Astrocyte (in vitro differentiated cells and primary cell): ENCODE results near the gene CSPG4. TPM values are rescaled to one million over a fixed set of nuclear protein-coding genes. Genes with fewer than 3 reads are reported as not detected.

Source experiments
- DNase-seq: peaks from one replicate; pipeline ENCODE4 v3.0.0-alpha.2; 2010; ENCODE audit warnings: low read depth
- FAIRE-seq: peaks from 2 replicates; lab custom pipeline; 2011; peaks lifted over from hg19 to GRCh38; lab: Jason Lieb, UNC
- H2AFZ ChIP-seq: 2 replicates; pipeline ENCODE4 v1.6.0; 2012; ENCODE audit warnings: low read depth, low read length, inconsistent platforms
- H3K27ac ChIP-seq: 2 replicates; pipeline ENCODE4 v1.5.1; 2011; ENCODE audit warnings: low read depth, low read length, inconsistent platforms
- H3K27me3 ChIP-seq: 2 replicates; pipeline ENCODE4 v1.6.0; 2011; ENCODE audit warnings: low read length, inconsistent platforms; ENCODE audit not compliant: insufficient read depth
- H3K36me3 ChIP-seq: 2 replicates; pipeline ENCODE4 v1.5.1; 2011; ENCODE audit warnings: low read length, inconsistent platforms; ENCODE audit not compliant: insufficient read depth
- H3K4me1 ChIP-seq: 2 replicates; pipeline ENCODE4 v1.5.1; 2011; ENCODE audit warnings: low read length, inconsistent platforms; ENCODE audit not compliant: insufficient read depth
- H3K4me2 ChIP-seq: 2 replicates; pipeline ENCODE4 v1.6.0; 2012; ENCODE audit warnings: low read length, inconsistent platforms
- H3K4me3 ChIP-seq: 2 replicates; pipeline ENCODE4 v1.5.1; 2011; ENCODE audit warnings: low read depth, mild to moderate bottlenecking, low read length, inconsistent platforms; ENCODE audit not compliant: insufficient read depth
- H3K79me2 ChIP-seq: 2 replicates; pipeline ENCODE4 v1.6.0; 2012; ENCODE audit warnings: mild to moderate bottlenecking, low read length, inconsistent platforms; ENCODE audit not compliant: insufficient read depth
- H3K9ac ChIP-seq: 2 replicates; pipeline ENCODE4 v1.6.0; 2012; ENCODE audit warnings: mild to moderate bottlenecking, low read length, inconsistent platforms
- H3K9me3 ChIP-seq: 2 replicates; pipeline ENCODE4 v1.5.1; 2012; ENCODE audit warnings: low read depth, mild to moderate bottlenecking, low read length, inconsistent platforms; ENCODE audit not compliant: insufficient read depth
- H4K20me1 ChIP-seq: 2 replicates; pipeline ENCODE4 v1.6.0; 2012; ENCODE audit warnings: low read length, inconsistent platforms; ENCODE audit not compliant: insufficient read depth
- H3K27ac Mint-ChIP-seq: one replicate; pipeline ENCODE4 v1.8.0; 2021; ENCODE audit warnings: mild to moderate bottlenecking, mixed read lengths; ENCODE audit not compliant: unreplicated experiment
- H3K27me3 Mint-ChIP-seq: one replicate; pipeline ENCODE4 v1.8.0; 2021; ENCODE audit warnings: low read depth, mixed read lengths; ENCODE audit not compliant: unreplicated experiment
- H3K36me3 Mint-ChIP-seq: one replicate; pipeline ENCODE4 v1.8.0; 2021; ENCODE audit warnings: low read depth, mixed read lengths; ENCODE audit not compliant: unreplicated experiment
- H3K4me1 Mint-ChIP-seq: one replicate; pipeline ENCODE4 v1.8.0; 2021; ENCODE audit warnings: low read depth, mixed read lengths; ENCODE audit not compliant: unreplicated experiment
- H3K4me3 Mint-ChIP-seq: one replicate; pipeline ENCODE4 v1.8.0; 2021; ENCODE audit warnings: mild to moderate bottlenecking, moderate library complexity, mixed read lengths; ENCODE audit not compliant: unreplicated experiment
- H3K9me3 Mint-ChIP-seq: one replicate; pipeline ENCODE4 v1.8.0; 2021; ENCODE audit warnings: mild to moderate bottlenecking, mixed read lengths; ENCODE audit not compliant: unreplicated experiment
- EZH2 ChIP-seq: IDR thresholded peaks from 2 replicates; pipeline ENCODE4 v1.6.1; 2012; ENCODE audit warnings: mild to moderate bottlenecking, low read length, inconsistent platforms; ENCODE audit not compliant: insufficient read depth
- total RNA-seq: library from RNA; stranded (reverse); gene quantifications from 2 replicates; pipeline ENCODE4 v1.2.1, GENCODE V29; 2021
- TF ChIP-seq, protein P1 (sequence below): IDR thresholded peaks from 2 replicates; pipeline ENCODE4 v1.5.1; 2011; ENCODE audit warnings: low read depth, mild to moderate bottlenecking, inconsistent platforms, low read length, moderate library complexity; ENCODE audit not compliant: insufficient read depth

Gene CSPG4
- total RNA-seq, 1 donor from 2014 or later, result 26.9 TPM

DNA sequence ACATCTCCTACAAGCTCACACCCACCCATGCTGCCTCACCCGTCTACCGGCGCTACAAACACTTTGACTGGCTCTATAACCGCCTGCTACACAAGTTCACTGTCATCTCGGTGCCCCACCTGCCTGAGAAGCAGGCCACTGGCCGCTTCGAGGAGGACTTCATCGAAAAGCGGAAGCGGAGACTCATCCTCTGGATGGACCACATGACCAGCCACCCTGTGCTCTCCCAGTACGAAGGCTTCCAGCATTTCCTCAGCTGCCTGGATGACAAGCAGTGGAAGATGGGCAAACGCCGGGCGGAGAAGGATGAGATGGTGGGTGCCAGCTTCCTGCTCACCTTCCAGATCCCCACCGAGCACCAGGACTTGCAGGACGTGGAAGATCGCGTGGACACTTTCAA lies 62.8 kb downstream of the CSPG4 start:
- Histone ChIP-seq H3K27me3 (no peaks in the 10 kb centered on the region), H3K4me1 (peaks cover 52% of the 10 kb centered on the region), H3K4me2 (peak overlapping the region; percentile 96), H3K9me3 (no peaks in the 10 kb centered on the region), H3K4me3 (peak overlapping the region; percentile 51), H4K20me1 (peaks cover 61% of the 10 kb centered on the region), H3K79me2 (peaks cover 81% of the 10 kb centered on the region), H3K27ac (no peak overlapping the region), H3K9ac (no peak overlapping the region), H2AFZ (no peak overlapping the region), H3K36me3 (no peaks in the 10 kb centered on the region)
- Mint-ChIP-seq H3K27ac (no peak overlapping the region), H3K4me1 (peaks cover 54% of the 10 kb centered on the region), H3K36me3 (peaks cover 22% of the 10 kb centered on the region), H3K27me3 (no peaks in the 10 kb centered on the region), H3K4me3 (peak overlapping the region; percentile 80), H3K9me3 (no peaks in the 10 kb centered on the region)
- DNase-seq (no peak), FAIRE-seq (no peak)
- no peak for TF ChIP-seq EZH2
- TF ChIP-seq, protein P1, sequence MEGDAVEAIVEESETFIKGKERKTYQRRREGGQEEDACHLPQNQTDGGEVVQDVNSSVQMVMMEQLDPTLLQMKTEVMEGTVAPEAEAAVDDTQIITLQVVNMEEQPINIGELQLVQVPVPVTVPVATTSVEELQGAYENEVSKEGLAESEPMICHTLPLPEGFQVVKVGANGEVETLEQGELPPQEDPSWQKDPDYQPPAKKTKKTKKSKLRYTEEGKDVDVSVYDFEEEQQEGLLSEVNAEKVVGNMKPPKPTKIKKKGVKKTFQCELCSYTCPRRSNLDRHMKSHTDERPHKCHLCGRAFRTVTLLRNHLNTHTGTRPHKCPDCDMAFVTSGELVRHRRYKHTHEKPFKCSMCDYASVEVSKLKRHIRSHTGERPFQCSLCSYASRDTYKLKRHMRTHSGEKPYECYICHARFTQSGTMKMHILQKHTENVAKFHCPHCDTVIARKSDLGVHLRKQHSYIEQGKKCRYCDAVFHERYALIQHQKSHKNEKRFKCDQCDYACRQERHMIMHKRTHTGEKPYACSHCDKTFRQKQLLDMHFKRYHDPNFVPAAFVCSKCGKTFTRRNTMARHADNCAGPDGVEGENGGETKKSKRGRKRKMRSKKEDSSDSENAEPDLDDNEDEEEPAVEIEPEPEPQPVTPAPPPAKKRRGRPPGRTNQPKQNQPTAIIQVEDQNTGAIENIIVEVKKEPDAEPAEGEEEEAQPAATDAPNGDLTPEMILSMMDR, result no peak

- peaks cover 55% of the 10 kb centered on the region for H3K4me1 ChIP-seq
- H3K9ac ChIP-seq, result peak overlapping the region; percentile 98
- H3K36me3 Mint-ChIP-seq, result peaks cover 22% of the 10 kb centered on the region
- H3K9me3 ChIP-seq, result no peaks in the 10 kb centered on the region
- no peak for DNase-seq
- H3K9me3 Mint-ChIP-seq, result no peaks in the 10 kb centered on the region
- no peak overlapping the region for H2AFZ ChIP-seq
- peak overlapping the region; percentile 96 for H3K4me2 ChIP-seq
- H3K27ac Mint-ChIP-seq, result peak overlapping the region; percentile 10
- no peaks in the 10 kb centered on the region for H3K27me3 Mint-ChIP-seq
- peaks cover 57% of the 10 kb centered on the region for H3K4me1 Mint-ChIP-seq
- H4K20me1 ChIP-seq, result peaks cover 55% of the 10 kb centered on the region
- peak overlapping the region; percentile 94 for H3K27ac ChIP-seq
- H3K4me3 ChIP-seq, result peak overlapping the region; percentile 92
- no peak for TF ChIP-seq EZH2
- TF ChIP-seq, protein P1, result no peak
- peaks cover 74% of the 10 kb centered on the region for H3K79me2 ChIP-seq
- no peaks in the 10 kb centered on the region for H3K27me3 ChIP-seq
- H3K4me3 Mint-ChIP-seq, result peak overlapping the region; percentile 93
- H3K36me3 ChIP-seq, result no peaks in the 10 kb centered on the region
- no peak for FAIRE-seq
Measured at GRCh38 chr15:75649045-75649761, 63.4 kb downstream of the CSPG4 start.
